Smooth muscle cell (in vitro differentiated cells): Measurements from ENCODE around the gene XIRP1. TPM values are rescaled to one million over a fixed set of nuclear protein-coding genes. Genes with fewer than 3 reads are reported as not detected.

Experiments
- DNase-seq: peaks from one replicate; lab custom pipeline; 2025; ENCODE audit not compliant: unreplicated experiment; lab: John Stamatoyannopoulos, UW
- H2AFZ ChIP-seq: fragments of 200-600 bp; sonication (generic); 2 replicates; pipeline ENCODE4 v1.6.0; 2016; ENCODE audit warnings: antibody characterized with exemption, low read depth, mild to moderate bottlenecking
- H3F3A ChIP-seq: fragments of 200-600 bp; sonication (generic); 2 replicates; pipeline ENCODE4 v1.6.0; 2017; ENCODE audit warnings: antibody characterized with exemption, low read depth
- H3K27ac ChIP-seq: fragments of 200-600 bp; sonication (generic); 2 replicates; pipeline ENCODE4 v1.5.1; 2016; ENCODE audit warnings: low read depth, mild to moderate bottlenecking
- H3K27me3 ChIP-seq: fragments of 200-600 bp; sonication (generic); 2 replicates; pipeline ENCODE4 v1.6.1; 2016; ENCODE audit warnings: low read depth, mild to moderate bottlenecking
- H3K36me3 ChIP-seq: fragments of 200-600 bp; sonication (generic); 2 replicates; pipeline ENCODE4 v1.5.1; 2016; ENCODE audit warnings: low read depth
- H3K4me1 ChIP-seq: fragments of 200-600 bp; sonication (generic); 2 replicates; pipeline ENCODE4 v1.5.1; 2016; ENCODE audit warnings: low read depth
- H3K4me2 ChIP-seq: fragments of 200-600 bp; sonication (generic); 2 replicates; pipeline ENCODE4 v1.6.0; 2016; ENCODE audit warnings: mild to moderate bottlenecking
- H3K4me3 ChIP-seq: fragments of 200-600 bp; sonication (generic); 2 replicates; pipeline ENCODE4 v1.5.1; 2016; ENCODE audit warnings: mild to moderate bottlenecking
- H3K79me2 ChIP-seq: fragments of 200-600 bp; sonication (generic); 2 replicates; pipeline ENCODE4 v1.6.0; 2016; ENCODE audit warnings: low read depth, mild to moderate bottlenecking
- H3K9ac ChIP-seq: fragments of 200-600 bp; sonication (generic); 2 replicates; pipeline ENCODE4 v1.6.0; 2016; ENCODE audit warnings: low read depth
- H3K9me3 ChIP-seq: fragments of 200-600 bp; sonication (generic); replicated peaks from 2 replicates; pipeline ENCODE4 v1.5.1; 2016; ENCODE audit warnings: low read depth
- H4K20me1 ChIP-seq: fragments of 200-600 bp; sonication (generic); 2 replicates; pipeline ENCODE4 v1.6.0; 2016; ENCODE audit warnings: low read depth
- CTCF ChIP-seq: fragments of 200-600 bp; sonication (generic); IDR thresholded peaks from 2 replicates; pipeline ENCODE4 v1.5.1; 2017; ENCODE audit warnings: borderline replicate concordance, mild to moderate bottlenecking, antibody characterized with exemption; ENCODE audit not compliant: insufficient read depth, poor library complexity, severe bottlenecking
- WGBS: methylation state at CpG from one replicate; pipeline ENCODE4 v1.1.7; 2016; ENCODE audit warnings: low lambda C conversion rate; 5-methylcytosine and 5-hydroxymethylcytosine counted together
- microRNA-seq: library from miRNA; unstranded; fragments of <30 nt; microRNA quantifications from one replicate; pipeline ENCODE4, GENCODE V29; 2016; ENCODE audit warnings: borderline number of aligned reads
- polyA plus RNA-seq: library from polyadenylated mRNA; unstranded; fragments of >200 nt; fragmentation: Nextera tagmentation; extraction: Ambion mirVana; gene quantifications from 2 replicates; pipeline ENCODE4 v1.2.1, GENCODE V29; 2016
- small RNA-seq: library from RNA; depleted of rRNA; stranded (forward); fragments of <200 nt; gene quantifications from one replicate; pipeline ENCODE3, GENCODE V24; 2014
- total RNA-seq: library from RNA; depleted of rRNA; stranded (reverse); fragments of >200 nt; gene quantifications from 2 replicates; pipeline ENCODE4 v1.2.3, GENCODE V29; 2014

The XIRP1 gene
- total and polyA plus RNA-seq, 2 experiments from 2014 or later: 0.13 to 0.75 TPM

GRCh38 chr3:39134305-39134704 lies 58.1 kb downstream of the XIRP1 start:
- Histone ChIP-seq H3F3A (peaks cover under 1% of the 10 kb centered on the region), H3K4me2 (no peak overlapping the region), H3K79me2 (no peaks in the 10 kb centered on the region), H3K27me3 (no peaks in the 10 kb centered on the region), H3K9me3 (no peaks in the 10 kb centered on the region), H3K4me1 (no peaks in the 10 kb centered on the region), H2AFZ (no peak overlapping the region), H3K27ac (no peak overlapping the region), H4K20me1 (peaks cover 32% of the 10 kb centered on the region), H3K4me3 (no peak overlapping the region), H3K36me3 (no peaks in the 10 kb centered on the region), H3K9ac (no peak overlapping the region)
- DNase-seq: no peak
- WGBS: 91% methylated on average over 7 of the region's 7 CpGs
- no peak for TF ChIP-seq CTCF

GRCh38 chr3:39133822-39134221 lies 58.6 kb downstream of the XIRP1 start:
- Histone ChIP-seq H3F3A (no peaks in the 10 kb centered on the region), H3K4me1 (no peaks in the 10 kb centered on the region), H3K27ac (no peak overlapping the region), H4K20me1 (peaks cover 27% of the 10 kb centered on the region), H3K9me3 (no peaks in the 10 kb centered on the region), H3K79me2 (no peaks in the 10 kb centered on the region), H3K36me3 (no peaks in the 10 kb centered on the region), H3K4me3 (no peak overlapping the region), H3K27me3 (no peaks in the 10 kb centered on the region), H3K4me2 (no peak overlapping the region), H2AFZ (no peak overlapping the region), H3K9ac (no peak overlapping the region)
- 90% methylated on average over 6 of the region's 6 CpGs for WGBS
- no peak for TF ChIP-seq CTCF
- DNase-seq: no peak

Small RNAs within 50 kb of the gene (microRNA-seq; reads per million reads assigned to microRNA genes)
- not detected for gene MIR6822

Small RNAs within 50 kb of the gene (small RNA-seq; reads per million reads assigned to genes)
- gene RF00017: not detected

Other genes starting within 250 kb of the XIRP1 start
- gene SCN11A, start 140.7 kb downstream of the XIRP1 start, total RNA-seq: 0.04 TPM in 1 of 2 replicates, not detected in the other
- not detected in 2 replicates for gene SCN11A, start 140.7 kb downstream of the XIRP1 start, polyA plus RNA-seq
- 34.6 and 37.1 TPM in 2 replicates for gene WDR48, start 140.6 kb downstream of the XIRP1 start, total RNA-seq
- gene WDR48, start 140.6 kb downstream of the XIRP1 start, polyA plus RNA-seq: 26.9 TPM in 2 replicates
- gene GORASP1, start 85.0 kb downstream of the XIRP1 start, total RNA-seq: 27.6 and 29.5 TPM in 2 replicates
- gene GORASP1, start 85.0 kb downstream of the XIRP1 start, polyA plus RNA-seq: 41.6 and 57.0 TPM in 2 replicates
- 1.7 and 2.3 TPM in 2 replicates for gene TTC21A, start 84.9 kb downstream of the XIRP1 start, total RNA-seq
- 10.2 and 10.6 TPM in 2 replicates for gene TTC21A, start 84.9 kb downstream of the XIRP1 start, polyA plus RNA-seq
- gene CSRNP1, start 39.0 kb downstream of the XIRP1 start, total RNA-seq: 124 and 159 TPM in 2 replicates
- 198 and 252 TPM in 2 replicates for gene CSRNP1, start 39.0 kb downstream of the XIRP1 start, polyA plus RNA-seq
- gene CX3CR1, start 87.4 kb upstream of the XIRP1 start, total RNA-seq: 0.31 TPM in 1 of 2 replicates, not detected in the other
- gene CX3CR1, start 87.4 kb upstream of the XIRP1 start, polyA plus RNA-seq: 0.70 TPM in 1 of 2 replicates, not detected in the other
- gene CCR8, start 137.1 kb upstream of the XIRP1 start, total RNA-seq: not detected in 2 replicates
- not detected in 2 replicates for gene CCR8, start 137.1 kb upstream of the XIRP1 start, polyA plus RNA-seq
- 18.9 and 19.1 TPM in 2 replicates for gene SLC25A38, start 190.8 kb upstream of the XIRP1 start, total RNA-seq
- gene SLC25A38, start 190.8 kb upstream of the XIRP1 start, polyA plus RNA-seq: 18.5 and 22.2 TPM in 2 replicates
- 1,254 and 1,284 TPM in 2 replicates for gene RPSA, start 214.1 kb upstream of the XIRP1 start, total RNA-seq
- gene RPSA, start 214.1 kb upstream of the XIRP1 start, polyA plus RNA-seq: 355 and 407 TPM in 2 replicates